Astrocyte of the spinal cord (primary cell): ENCODE measurements around the gene HIF1A.

Experiments
- DNase-seq: peaks from one replicate; pipeline ENCODE4 v3.0.0; 2011; ENCODE audit warnings: low read depth, low spot score
- H3K4me3 ChIP-seq: 2 replicates; pipeline ENCODE4 v1.5.1; 2011; ENCODE audit warnings: low read depth, mild to moderate bottlenecking, low read length, moderate library complexity
- CTCF ChIP-seq: IDR thresholded peaks from 2 replicates; pipeline ENCODE4 v1.5.1; 2012; ENCODE audit warnings: low read depth, mild to moderate bottlenecking, low read length, inconsistent platforms
- in situ Hi-C: cut with HindIII; loops from 2 replicates; pipeline ENCODE4 v1.10.0; 2017; ENCODE audit warnings: low sequenced_read_pairs

Gene HIF1A

GRCh38 chr14:61768240-61768639 is 72.9 kb downstream of the HIF1A start:
- TF ChIP-seq CTCF, result no peak
- in situ Hi-C loops, result no loop called here
- H3K4me3 ChIP-seq, result no peak overlapping the region
- no peak for DNase-seq

- no peak for DNase-seq
- no peak for TF ChIP-seq CTCF
- in situ Hi-C loops, result no loop called here
- H3K4me3 ChIP-seq, result no peak overlapping the region
Observed at GRCh38 chr14:61769893-61770292, 74.6 kb downstream of the HIF1A start.

DNA sequence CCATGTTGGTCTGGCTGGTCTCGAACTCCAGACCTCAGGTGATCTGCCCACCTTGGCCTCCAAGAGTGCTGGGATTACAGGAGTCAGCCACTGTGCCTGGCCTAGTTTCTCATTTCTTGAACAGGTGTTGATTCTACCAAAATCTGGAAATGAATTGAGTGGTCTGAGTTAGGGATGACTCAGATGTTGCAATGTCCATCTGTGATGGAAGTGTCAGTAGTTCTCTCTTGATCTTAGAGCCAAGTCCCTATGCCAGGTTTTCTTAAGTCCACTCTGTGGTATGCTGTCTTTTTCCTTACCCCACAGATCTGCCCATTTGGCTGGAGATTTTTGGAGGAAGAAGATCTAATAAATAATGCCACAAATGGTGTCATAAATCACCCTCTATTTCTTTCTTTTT is 79.5 kb downstream of the HIF1A start:
- in situ Hi-C loops, result no loop called here
- no peak for TF ChIP-seq CTCF
- no peak for DNase-seq
- no peak overlapping the region for H3K4me3 ChIP-seq

DNA sequence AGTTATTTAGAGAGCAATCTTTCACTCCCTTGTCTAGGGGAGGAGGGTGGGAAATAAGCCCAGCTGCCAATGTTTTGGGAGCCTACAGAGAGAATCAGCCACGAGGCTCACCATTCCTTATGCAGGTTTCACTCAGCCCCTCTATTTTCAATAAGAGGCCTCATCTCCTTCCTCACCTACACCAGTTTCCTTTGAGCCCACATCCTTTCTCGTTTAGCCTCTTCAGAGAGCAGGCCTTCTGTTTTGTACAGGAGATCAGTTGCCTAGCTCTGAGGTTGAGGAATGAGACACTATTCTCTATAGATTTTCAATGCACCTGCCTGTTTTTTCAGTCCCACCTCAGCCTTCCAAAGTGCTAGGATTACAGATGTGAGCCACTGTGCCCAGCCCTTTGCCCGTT is 84.8 kb downstream of the HIF1A start:
- no peak overlapping the region for H3K4me3 ChIP-seq
- in situ Hi-C loops, result no loop called here
- no peak for DNase-seq

GRCh38 chr14:61797309-61797708 is 102.0 kb downstream of the HIF1A start:
- no peak for TF ChIP-seq CTCF
- no peak overlapping the region for H3K4me3 ChIP-seq
- no peak for DNase-seq
- in situ Hi-C loops, result no loop called here

More for the DNA sequence above, 84.8 kb downstream of the HIF1A start:
- no peak for TF ChIP-seq CTCF
